HG02884 (cell line): ENCODE data around the gene SLC43A3.
"Not testable (repeated sequence)": the region's sequence is repeated elsewhere in the genome, so short reads cannot be mapped to it uniquely, and the experiment has no call there.

Source experiments
- ATAC-seq: cut with Tn5 transposase; IDR thresholded peaks from one replicate; pipeline ENCODE4 v1.9.1; 2021; ENCODE audit warnings: mild to moderate bottlenecking, moderate library complexity; ENCODE audit not compliant: unreplicated experiment

The SLC43A3 gene

DNA sequence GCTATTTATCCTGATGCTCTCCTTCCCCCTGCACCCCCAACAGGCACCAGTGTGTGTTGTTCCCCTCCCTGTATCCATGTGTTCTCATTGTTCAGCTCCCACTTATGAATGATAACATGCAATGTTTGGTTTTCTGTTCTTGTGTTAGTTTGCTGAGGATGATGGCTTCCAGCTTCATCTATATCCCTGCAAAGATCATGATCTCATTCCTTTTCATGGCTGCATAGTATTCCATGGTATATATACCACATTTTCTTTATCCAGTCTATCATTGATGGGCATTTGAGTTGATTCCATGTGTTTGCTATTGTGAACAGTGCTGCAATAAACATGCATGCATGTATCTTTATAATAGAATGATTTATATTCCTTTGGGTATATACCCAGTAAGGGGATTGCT lies 65.5 kb downstream of the SLC43A3 start:
- ATAC-seq, result not testable (repeated sequence)

DNA sequence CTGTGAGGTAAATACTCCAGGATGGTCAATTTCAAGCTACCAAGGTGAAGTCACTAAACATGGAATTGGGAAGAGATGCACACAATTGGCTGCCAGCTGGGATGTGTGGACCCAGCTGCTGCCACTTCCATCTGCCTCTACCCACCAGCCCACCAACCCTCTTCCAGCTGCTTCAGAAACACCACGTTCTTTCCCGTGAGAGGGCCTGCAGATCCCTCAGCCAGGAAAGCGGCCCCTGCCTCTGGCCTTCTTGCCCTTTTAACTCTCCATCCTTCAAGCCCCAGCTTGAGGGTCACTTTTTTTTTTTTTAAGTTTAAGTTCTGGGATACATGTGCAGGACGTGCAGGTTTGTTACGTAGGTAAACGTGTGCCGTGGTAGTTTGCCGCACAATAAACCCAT lies 65.9 kb downstream of the SLC43A3 start:
- ATAC-seq, result no peak

DNA sequence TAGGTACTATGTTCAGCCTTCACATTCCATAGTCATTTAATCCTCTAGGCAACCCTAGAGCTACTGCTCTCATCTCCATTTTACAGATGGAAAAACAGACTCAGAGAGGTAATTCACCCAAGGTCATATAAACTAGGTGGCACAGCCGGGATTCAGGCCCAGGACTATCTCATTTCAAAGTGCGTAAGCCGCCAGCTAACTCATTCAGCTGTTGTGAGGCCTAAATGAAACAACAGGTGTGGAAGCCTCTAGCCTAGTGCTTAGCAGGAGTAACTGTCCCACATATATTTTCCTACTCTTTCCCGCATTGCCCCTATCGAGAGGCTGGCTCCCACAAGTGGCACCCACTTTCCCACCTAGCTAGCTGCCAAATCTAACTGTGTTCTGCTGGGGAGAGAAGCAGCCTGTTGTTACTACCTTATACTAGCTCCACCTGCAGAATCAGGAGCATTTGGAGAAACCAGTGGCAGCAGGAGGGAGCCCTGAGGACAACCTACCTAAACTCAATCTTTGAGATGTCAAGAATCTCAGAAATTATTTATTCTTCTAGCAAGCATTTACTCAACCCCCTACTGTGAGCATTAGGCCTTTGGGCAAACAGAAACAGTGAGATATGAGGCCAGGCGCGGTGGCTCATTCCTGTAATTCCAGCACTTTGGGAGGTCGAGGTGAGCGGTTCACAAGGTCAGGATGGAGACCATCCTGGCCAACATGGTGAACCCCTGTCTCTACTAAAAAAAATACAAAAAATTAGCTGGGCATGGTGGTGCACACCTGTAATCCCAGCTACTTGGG lies 66.8 kb downstream of the SLC43A3 start:
- no peak for ATAC-seq

GRCh38 chr11:57359396-57359795 lies 67.5 kb downstream of the SLC43A3 start:
- no peak for ATAC-seq

DNA sequence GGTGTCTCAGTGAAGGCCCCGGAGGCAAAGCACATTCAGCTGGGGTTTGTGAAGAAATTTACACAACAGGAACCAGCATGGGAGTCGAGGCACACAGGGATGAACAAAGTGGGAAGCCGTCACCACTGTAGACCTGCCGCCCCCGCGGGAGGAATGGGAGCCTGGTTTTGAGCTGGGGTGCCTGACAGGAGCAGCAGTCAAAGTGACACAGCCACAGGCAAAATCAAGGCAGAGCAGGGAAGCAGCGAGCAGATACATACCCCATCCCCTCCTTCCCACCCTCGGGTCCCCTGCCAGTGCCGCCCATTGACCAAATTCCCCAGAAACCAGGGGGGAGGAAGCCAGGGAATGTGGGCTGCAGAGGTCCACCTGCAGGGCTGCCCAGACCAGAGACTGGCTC lies 67.9 kb downstream of the SLC43A3 start:
- ATAC-seq, result no peak

DNA sequence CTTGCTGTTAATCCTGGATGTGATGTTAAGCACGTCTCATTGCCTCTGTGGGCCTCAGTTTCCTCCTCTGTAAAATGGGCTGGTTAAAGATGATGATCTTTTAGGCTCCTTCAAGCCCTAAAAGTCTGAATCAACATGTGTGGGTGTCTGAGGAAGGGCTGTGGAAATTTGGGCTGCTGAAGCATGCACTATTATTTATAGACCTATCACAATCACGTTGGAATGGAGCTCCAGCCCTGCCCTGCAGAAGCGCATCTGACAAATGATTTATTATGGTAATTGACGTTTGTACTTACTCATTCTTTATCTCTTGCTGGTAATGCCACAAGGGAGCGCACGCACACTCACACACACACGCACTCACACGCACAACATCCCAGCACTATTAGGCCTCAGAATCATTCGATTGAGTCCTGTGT lies 68.4 kb downstream of the SLC43A3 start:
- ATAC-seq, result no peak

GRCh38 chr11:57357856-57358255 lies 69.1 kb downstream of the SLC43A3 start:
- no peak for ATAC-seq

GRCh38 chr11:57357310-57357709 lies 69.6 kb downstream of the SLC43A3 start:
- no peak for ATAC-seq
